ENCODE measurements around the gene FNDC5. TPM values are rescaled to one million over a fixed set of nuclear protein-coding genes. Genes with fewer than 3 reads are reported as not detected.

Gene FNDC5
- total and polyA plus RNA-seq, 10 of the 15 experiments (the other 5 are each of a cell fraction or from before 2014, with no cell fraction given), result 0.01 to 0.29 (median 0.19) TPM; not detected in 4

DNA sequence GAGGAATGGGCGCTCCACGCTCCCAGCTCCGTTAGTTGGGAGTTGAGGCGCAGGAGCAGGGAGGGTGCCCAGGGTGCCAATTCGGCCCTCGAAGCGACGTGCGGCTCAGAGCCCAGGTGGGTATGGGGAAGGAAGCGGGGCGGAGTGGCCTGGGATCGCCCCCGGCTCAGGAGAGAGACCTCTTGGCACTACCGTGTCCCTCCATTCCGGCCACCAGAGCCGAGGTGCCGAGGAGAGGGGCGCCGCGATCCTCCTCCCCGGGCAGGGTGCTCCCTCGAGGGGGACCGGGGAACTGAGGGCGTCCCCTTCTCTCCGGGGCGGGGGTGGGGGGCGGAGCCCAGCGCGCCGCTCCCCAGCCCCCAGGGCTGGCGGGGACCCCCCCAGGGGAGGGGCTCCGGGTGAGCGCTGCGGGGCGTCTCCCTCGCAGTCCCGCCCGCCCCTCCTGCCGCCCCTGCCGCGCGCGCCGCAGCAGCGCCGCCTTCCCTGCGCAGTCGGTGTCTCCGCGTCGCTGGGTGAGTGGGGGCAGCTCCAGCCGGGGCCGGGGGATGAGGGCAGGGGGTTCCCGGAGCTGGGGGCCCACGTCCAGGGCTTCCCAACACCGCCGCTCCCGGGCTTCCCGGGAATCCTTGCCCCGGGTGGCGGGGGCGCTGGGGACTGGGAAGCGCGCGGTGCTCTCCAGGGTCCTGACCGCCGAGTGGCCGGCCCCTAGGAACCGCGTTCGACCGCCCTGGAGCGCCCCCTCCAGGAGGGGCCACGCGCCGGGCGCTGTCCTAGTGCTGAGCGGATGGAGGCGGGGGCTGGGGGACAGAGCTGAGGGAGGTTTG, 15.5 kb upstream of the FNDC5 start, which contains the start of gene HPCA:
Gene HPCA (plus strand): TSS at position 488 of the 824 bp plus-strand sequence. CDS start 2,408 bp downstream, outside the sequence.
- BruUV-seq (replicated peaks), result no TSS peak
- DNase-seq (ENCODE audit: low read depth, low spot score) (no peak), ATAC-seq (peak; percentile 73), FAIRE-seq (no peak)
- H3K27ac ChIP-seq (ENCODE audit: control insufficient read depth, insufficient read depth), result no peak within 1 kb of the TSS
- no peaks in the 10 kb centered on the region for H4K20me1 ChIP-seq (ENCODE audit: control insufficient read depth, insufficient read depth)
- ChIA-PET CTCF (interaction anchor here (2.1 kb wide), 1 partner anchor 10 kb away, joined by 7 read pairs; no protein-coding TSS in a partner anchor), POLR2A (no interaction called here), SMC1A (ENCODE audit: uncharacterized antibody, unreplicated experiment) (no interaction called here), RAD21 (ENCODE audit: unreplicated experiment) (no interaction called here)
- intact Hi-C loops (cut with micrococcal nuclease; ENCODE audit: unreplicated experiment) (no loop called here), in situ Hi-C loops (cut with MboI) (no loop called here)
- H3K9ac ChIP-seq (ENCODE audit: control insufficient read depth, insufficient read depth, low read length), result no peak within 1 kb of the TSS
- H2AFZ ChIP-seq (ENCODE audit: control insufficient read depth, low read depth, low read length), result no peak within 1 kb of the TSS
- TF ChIP-seq, protein P1, sequence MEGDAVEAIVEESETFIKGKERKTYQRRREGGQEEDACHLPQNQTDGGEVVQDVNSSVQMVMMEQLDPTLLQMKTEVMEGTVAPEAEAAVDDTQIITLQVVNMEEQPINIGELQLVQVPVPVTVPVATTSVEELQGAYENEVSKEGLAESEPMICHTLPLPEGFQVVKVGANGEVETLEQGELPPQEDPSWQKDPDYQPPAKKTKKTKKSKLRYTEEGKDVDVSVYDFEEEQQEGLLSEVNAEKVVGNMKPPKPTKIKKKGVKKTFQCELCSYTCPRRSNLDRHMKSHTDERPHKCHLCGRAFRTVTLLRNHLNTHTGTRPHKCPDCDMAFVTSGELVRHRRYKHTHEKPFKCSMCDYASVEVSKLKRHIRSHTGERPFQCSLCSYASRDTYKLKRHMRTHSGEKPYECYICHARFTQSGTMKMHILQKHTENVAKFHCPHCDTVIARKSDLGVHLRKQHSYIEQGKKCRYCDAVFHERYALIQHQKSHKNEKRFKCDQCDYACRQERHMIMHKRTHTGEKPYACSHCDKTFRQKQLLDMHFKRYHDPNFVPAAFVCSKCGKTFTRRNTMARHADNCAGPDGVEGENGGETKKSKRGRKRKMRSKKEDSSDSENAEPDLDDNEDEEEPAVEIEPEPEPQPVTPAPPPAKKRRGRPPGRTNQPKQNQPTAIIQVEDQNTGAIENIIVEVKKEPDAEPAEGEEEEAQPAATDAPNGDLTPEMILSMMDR (IDR thresholded peaks at IDR 0.05 in 2 of 3, conservative IDR thresholded peaks at IDR 0.05 in 1 of 3; ENCODE audit: control insufficient read depth in 2 of 3, extremely low read depth in 1 of 3, insufficient read depth in 1 of 3, low read depth in 3 of 3, low read length in 3 of 3), result peak; percentile 16 to 36 (median 29); a peak in 3 of 6 replicates
- TF ChIP-seq, protein P2, sequence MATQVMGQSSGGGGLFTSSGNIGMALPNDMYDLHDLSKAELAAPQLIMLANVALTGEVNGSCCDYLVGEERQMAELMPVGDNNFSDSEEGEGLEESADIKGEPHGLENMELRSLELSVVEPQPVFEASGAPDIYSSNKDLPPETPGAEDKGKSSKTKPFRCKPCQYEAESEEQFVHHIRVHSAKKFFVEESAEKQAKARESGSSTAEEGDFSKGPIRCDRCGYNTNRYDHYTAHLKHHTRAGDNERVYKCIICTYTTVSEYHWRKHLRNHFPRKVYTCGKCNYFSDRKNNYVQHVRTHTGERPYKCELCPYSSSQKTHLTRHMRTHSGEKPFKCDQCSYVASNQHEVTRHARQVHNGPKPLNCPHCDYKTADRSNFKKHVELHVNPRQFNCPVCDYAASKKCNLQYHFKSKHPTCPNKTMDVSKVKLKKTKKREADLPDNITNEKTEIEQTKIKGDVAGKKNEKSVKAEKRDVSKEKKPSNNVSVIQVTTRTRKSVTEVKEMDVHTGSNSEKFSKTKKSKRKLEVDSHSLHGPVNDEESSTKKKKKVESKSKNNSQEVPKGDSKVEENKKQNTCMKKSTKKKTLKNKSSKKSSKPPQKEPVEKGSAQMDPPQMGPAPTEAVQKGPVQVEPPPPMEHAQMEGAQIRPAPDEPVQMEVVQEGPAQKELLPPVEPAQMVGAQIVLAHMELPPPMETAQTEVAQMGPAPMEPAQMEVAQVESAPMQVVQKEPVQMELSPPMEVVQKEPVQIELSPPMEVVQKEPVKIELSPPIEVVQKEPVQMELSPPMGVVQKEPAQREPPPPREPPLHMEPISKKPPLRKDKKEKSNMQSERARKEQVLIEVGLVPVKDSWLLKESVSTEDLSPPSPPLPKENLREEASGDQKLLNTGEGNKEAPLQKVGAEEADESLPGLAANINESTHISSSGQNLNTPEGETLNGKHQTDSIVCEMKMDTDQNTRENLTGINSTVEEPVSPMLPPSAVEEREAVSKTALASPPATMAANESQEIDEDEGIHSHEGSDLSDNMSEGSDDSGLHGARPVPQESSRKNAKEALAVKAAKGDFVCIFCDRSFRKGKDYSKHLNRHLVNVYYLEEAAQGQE (IDR thresholded peaks at IDR 0.05; ENCODE audit: low read depth, low read length), result peak; percentile 98
- TF ChIP-seq, protein P3, sequence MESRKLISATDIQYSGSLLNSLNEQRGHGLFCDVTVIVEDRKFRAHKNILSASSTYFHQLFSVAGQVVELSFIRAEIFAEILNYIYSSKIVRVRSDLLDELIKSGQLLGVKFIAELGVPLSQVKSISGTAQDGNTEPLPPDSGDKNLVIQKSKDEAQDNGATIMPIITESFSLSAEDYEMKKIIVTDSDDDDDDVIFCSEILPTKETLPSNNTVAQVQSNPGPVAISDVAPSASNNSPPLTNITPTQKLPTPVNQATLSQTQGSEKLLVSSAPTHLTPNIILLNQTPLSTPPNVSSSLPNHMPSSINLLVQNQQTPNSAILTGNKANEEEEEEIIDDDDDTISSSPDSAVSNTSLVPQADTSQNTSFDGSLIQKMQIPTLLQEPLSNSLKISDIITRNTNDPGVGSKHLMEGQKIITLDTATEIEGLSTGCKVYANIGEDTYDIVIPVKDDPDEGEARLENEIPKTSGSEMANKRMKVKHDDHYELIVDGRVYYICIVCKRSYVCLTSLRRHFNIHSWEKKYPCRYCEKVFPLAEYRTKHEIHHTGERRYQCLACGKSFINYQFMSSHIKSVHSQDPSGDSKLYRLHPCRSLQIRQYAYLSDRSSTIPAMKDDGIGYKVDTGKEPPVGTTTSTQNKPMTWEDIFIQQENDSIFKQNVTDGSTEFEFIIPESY (IDR thresholded peaks at IDR 0.05), result peak; percentile 58; the same call in 1 of the 2 replicates
- TF ChIP-seq RELA (IDR thresholded peaks at IDR 0.05; ENCODE audit: borderline replicate concordance, partially characterized antibody) (no peak), SIN3A (IDR thresholded peaks at IDR 0.05; ENCODE audit: low read depth, low read length) (0 out of 2 replicates have a peak, but pooled peaks have one; percentile 36), MYC (IDR thresholded peaks at IDR 0.05; ENCODE audit: insufficient read depth, insufficient read length, insufficient replicate concordance, low read length, severe bottlenecking) (no peak)
- TF ChIP-seq, protein P4, sequence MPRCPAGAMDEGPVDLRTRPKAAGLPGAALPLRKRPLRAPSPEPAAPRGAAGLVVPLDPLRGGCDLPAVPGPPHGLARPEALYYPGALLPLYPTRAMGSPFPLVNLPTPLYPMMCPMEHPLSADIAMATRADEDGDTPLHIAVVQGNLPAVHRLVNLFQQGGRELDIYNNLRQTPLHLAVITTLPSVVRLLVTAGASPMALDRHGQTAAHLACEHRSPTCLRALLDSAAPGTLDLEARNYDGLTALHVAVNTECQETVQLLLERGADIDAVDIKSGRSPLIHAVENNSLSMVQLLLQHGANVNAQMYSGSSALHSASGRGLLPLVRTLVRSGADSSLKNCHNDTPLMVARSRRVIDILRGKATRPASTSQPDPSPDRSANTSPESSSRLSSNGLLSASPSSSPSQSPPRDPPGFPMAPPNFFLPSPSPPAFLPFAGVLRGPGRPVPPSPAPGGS (IDR thresholded peaks at IDR 0.05; ENCODE audit: borderline replicate concordance, insufficient read depth, low read depth, low read length, poor library complexity, severe bottlenecking), result no peak
- H3K4me2 ChIP-seq (ENCODE audit: control insufficient read depth, insufficient read depth), result no peak within 1 kb of the TSS
- WGBS (ENCODE audit: insufficient coverage, insufficient replicate concordance, low lambda C conversion rate, missing lambda C conversion rate), result 9% methylated on average over 44 of the region's 79 CpGs
- no peaks in the 10 kb centered on the region for H3K36me3 ChIP-seq (ENCODE audit: control insufficient read depth in 2 of 2, insufficient read depth in 2 of 2, low read length in 1 of 2)
- H3K4me3 ChIP-seq, result no peak within 1 kb of the TSS
- H3K79me2 ChIP-seq (ENCODE audit: control insufficient read depth, insufficient read depth, low read length), result no peaks in the 10 kb centered on the region
- peaks cover 3 to 6% of the 10 kb centered on the region in 2 experiments; a peak in 3 of 4 replicates for H3K27me3 ChIP-seq (replicated peaks in 1 of 2; ENCODE audit: control insufficient read depth in 2 of 2, insufficient read depth in 2 of 2, low read length in 1 of 2)
- no peaks in the 10 kb centered on the region for H3K4me1 ChIP-seq (ENCODE audit: control insufficient read depth, insufficient read depth, low read length)
- no peaks in the 10 kb centered on the region for H3K9me3 ChIP-seq (replicated peaks; ENCODE audit: control insufficient read depth, insufficient read depth, low read length)

All from GM12878 (cell line).